Activated T-cell treated with anti-CD3 and anti-CD28 coated beads, Interleukin-2, amount 50 U/mL, for 24 hours (primary cell): ENCODE measurements around the gene RAB28.
A peak's percentile ranks its signal among the peaks of the same experiment; 100 is the strongest.

Experiments used
- DNase-seq: peaks from one replicate; pipeline ENCODE4 v3.0.0-alpha.2; 2020
- H3K27ac Mint-ChIP-seq: 2 replicates; pipeline ENCODE4 v1.8.0; 2020; ENCODE audit warnings: mild to moderate bottlenecking, mixed read lengths
- H3K27me3 Mint-ChIP-seq: 2 replicates; pipeline ENCODE4 v1.8.0; 2020; ENCODE audit warnings: mixed read lengths
- H3K36me3 Mint-ChIP-seq: 2 replicates; pipeline ENCODE4 v1.8.0; 2020; ENCODE audit warnings: low read depth, mixed read lengths
- H3K4me1 Mint-ChIP-seq: 2 replicates; pipeline ENCODE4 v1.8.0; 2020; ENCODE audit warnings: low read depth, mixed read lengths
- H3K4me3 Mint-ChIP-seq: 2 replicates; pipeline ENCODE4 v1.8.0; 2020; ENCODE audit warnings: mild to moderate bottlenecking, moderate library complexity, mixed read lengths
- H3K9me3 Mint-ChIP-seq: 2 replicates; pipeline ENCODE4 v1.8.0; 2020; ENCODE audit warnings: mixed read lengths

The RAB28 gene

DNA sequence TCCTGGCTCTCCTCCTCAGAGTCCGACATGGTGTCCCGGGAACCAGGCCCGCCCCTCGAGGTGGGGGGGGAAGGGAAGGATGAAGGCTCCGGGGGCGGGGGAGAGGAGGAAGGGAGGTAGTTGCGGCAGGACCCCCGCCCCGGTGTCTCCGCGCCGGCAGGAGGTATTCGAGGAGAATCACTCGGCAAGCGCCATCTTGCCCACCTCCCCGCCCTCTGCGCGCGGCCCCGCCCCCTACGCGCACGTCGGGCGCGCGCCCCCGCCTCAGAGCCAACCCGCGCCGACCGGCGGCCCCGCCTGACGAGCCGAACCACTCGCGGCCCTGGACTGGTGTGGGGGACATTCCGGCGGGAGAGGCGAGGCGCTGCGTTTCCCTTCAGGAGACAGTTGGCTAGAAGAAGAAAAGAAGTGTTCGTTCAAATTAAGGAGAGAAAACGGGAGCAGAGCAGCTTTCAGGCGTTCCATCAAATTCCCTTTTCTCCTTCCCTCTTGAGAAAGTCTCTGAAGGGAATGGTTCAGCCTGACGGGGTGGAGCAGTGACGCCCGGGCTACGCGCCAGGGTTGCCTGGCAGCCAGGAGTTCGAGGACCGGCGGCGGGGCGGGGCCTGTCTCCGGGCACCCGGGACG, at the start of gene RAB28:
Gene RAB28, minus strand, starts transcription at position 219 of the 627 bp plus-strand sequence.
- H3K9me3 Mint-ChIP-seq, result no peaks in the 10 kb centered on the region

DNA sequence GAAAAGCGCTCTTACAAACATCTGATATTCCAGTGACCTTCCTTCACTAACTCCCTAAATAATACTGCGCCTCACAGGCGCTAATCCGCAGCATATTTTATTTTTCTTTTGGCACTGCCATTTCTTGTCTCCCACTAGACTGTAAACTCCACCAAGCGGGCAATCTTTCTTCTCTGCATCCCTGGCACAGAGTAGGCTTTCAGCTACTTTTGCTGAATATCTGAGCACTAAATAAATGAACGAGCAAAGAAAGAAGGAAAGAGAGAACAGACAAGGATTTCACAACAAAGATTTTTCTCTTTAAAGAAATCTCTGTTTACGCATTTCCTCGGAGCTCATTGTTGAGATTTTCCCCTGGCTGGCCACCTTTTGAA, 47.5 kb upstream of the RAB28 start:
- no peaks in the 10 kb centered on the region for H3K36me3 Mint-ChIP-seq

More for the DNA sequence above, at the start of gene RAB28:
- peak within 1 kb of the TSS; percentile 100 for H3K27ac Mint-ChIP-seq
- peaks cover 32% of the 10 kb centered on the region for H3K4me1 Mint-ChIP-seq
- DNase-seq, result peak; percentile 96
- peaks cover 13% of the 10 kb centered on the region for H3K27me3 Mint-ChIP-seq
- H3K4me3 Mint-ChIP-seq, result peak within 1 kb of the TSS; percentile 93
- peaks cover 10% of the 10 kb centered on the region for H3K36me3 Mint-ChIP-seq

GRCh38 chr4:13530823-13531624, 46.9 kb upstream of the RAB28 start:
- H3K4me1 Mint-ChIP-seq, result peaks cover 37% of the 10 kb centered on the region
- peaks cover 98% of the 10 kb centered on the region for H3K27me3 Mint-ChIP-seq
- H3K9me3 Mint-ChIP-seq, result no peaks in the 10 kb centered on the region
- H3K36me3 Mint-ChIP-seq, result no peaks in the 10 kb centered on the region
- DNase-seq, result no peak
- no peak overlapping the region for H3K4me3 Mint-ChIP-seq
- no peak overlapping the region for H3K27ac Mint-ChIP-seq

More for the DNA sequence above, 47.5 kb upstream of the RAB28 start:
- Mint-ChIP-seq H3K4me1 (peaks cover 37% of the 10 kb centered on the region), H3K27me3 (peaks cover 98% of the 10 kb centered on the region), H3K4me3 (no peak overlapping the region), H3K9me3 (no peaks in the 10 kb centered on the region), H3K27ac (no peak overlapping the region)
- no peak for DNase-seq

DNA sequence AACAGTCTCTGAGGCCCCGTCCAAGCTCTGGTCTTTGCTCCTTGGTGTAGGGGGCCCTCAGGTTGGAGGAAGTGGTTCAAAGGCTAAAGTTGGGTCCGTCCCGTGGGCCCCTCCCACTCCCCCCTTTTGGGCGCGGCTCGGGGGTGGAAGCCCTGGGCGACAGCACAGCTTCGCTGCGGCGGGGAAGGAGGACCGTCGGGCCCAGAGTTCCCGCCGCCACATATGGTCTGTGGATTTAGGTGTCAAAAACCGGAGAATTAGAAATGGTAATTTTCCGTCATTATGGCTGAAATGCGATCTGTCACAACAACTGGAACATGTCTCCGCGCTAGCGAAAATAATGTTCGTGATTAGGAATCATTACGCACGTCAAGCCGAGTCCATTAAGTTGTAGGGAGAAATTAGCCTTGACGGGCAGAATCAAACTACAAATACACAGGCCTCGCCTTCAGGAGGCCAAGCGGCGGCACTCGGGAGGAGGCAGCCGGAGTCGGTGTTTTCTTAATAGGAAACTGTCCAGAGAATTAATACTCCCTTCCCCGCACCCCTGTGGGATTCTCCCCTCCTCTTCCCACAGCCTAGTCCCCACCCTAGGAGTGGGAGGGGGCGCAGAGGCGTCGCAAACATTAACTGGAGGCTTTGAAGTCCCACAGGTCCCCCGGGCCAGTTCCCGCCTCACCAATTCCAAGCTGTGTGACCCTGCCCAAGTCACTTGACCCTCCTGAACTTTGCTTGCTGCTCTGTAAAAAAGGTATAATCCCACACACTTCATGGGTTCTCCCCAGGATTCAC, 45.2 kb upstream of the RAB28 start:
- peaks cover 98% of the 10 kb centered on the region for H3K27me3 Mint-ChIP-seq
- H3K4me1 Mint-ChIP-seq, result peaks cover 37% of the 10 kb centered on the region
- no peak overlapping the region for H3K4me3 Mint-ChIP-seq
- H3K9me3 Mint-ChIP-seq, result no peaks in the 10 kb centered on the region
- DNase-seq, result no peak
- no peaks in the 10 kb centered on the region for H3K36me3 Mint-ChIP-seq
- H3K27ac Mint-ChIP-seq, result no peak overlapping the region

- no peak for DNase-seq
- Mint-ChIP-seq H3K4me1 (peaks cover 35% of the 10 kb centered on the region), H3K27ac (no peak overlapping the region), H3K36me3 (no peaks in the 10 kb centered on the region), H3K27me3 (peaks cover 98% of the 10 kb centered on the region), H3K9me3 (no peaks in the 10 kb centered on the region), H3K4me3 (peak overlapping the region; percentile 1)
These were observed 44.6 kb upstream of the RAB28 start for GRCh38 chr4:13528821-13529127.

- peaks cover 37% of the 10 kb centered on the region for H3K4me1 Mint-ChIP-seq
- H3K27me3 Mint-ChIP-seq, result peaks cover 97% of the 10 kb centered on the region
- no peaks in the 10 kb centered on the region for H3K9me3 Mint-ChIP-seq
- H3K27ac Mint-ChIP-seq, result no peak overlapping the region
- no peaks in the 10 kb centered on the region for H3K36me3 Mint-ChIP-seq
- DNase-seq, result no peak
- peak overlapping the region; percentile 1 for H3K4me3 Mint-ChIP-seq
These were observed 44.1 kb upstream of the RAB28 start for GRCh38 chr4:13527981-13528820.

DNA sequence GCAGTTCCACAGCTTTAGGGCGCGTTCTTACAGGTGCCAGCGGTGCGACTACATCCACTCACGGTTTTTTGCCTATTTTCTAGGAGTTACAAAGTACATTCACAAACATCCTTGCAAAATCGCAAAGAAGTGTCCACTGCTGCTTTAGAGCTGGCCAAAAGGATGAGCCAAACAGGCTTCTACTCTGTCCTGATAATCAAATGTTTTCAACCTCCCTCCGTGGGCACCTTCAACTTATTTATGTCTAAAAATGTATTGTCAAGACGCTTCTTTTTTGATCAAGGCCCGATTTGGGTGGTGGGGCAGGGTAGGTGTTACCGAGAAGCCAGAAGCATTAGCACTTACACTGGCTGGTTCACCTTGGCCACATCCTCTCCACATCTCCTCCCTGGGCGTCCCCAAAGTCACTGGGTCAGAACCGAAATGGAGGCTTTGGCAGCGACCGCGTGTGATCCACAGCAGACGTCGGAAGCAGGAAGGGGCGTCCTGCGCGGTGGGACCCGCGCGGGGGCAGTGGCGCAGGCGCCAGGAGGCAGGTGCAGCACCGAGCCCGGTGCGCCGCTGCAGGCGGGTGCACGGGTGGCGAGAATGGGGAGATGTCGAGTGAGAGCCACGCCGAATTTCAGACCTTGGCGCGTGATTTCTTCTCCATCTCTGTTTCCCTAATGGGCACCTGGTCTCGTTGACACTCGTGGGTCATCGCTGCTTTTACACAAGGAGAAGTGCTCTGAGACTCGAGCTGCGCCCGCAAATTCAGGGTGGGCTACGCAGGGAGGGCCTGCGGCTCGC, 43.2 kb upstream of the RAB28 start:
- DNase-seq, result no peak
- Mint-ChIP-seq H3K27ac (no peak overlapping the region), H3K36me3 (no peaks in the 10 kb centered on the region), H3K9me3 (no peaks in the 10 kb centered on the region), H3K4me3 (no peak overlapping the region), H3K4me1 (peaks cover 45% of the 10 kb centered on the region), H3K27me3 (peaks cover 97% of the 10 kb centered on the region)

- no peaks in the 10 kb centered on the region for H3K9me3 Mint-ChIP-seq
- peaks cover 47% of the 10 kb centered on the region for H3K4me1 Mint-ChIP-seq
- H3K27ac Mint-ChIP-seq, result no peak overlapping the region
- DNase-seq, result no peak
- H3K27me3 Mint-ChIP-seq, result peaks cover 99% of the 10 kb centered on the region
- H3K36me3 Mint-ChIP-seq, result no peaks in the 10 kb centered on the region
- no peak overlapping the region for H3K4me3 Mint-ChIP-seq
These were observed 42.5 kb upstream of the RAB28 start for GRCh38 chr4:13526658-13527057.

- Mint-ChIP-seq H3K27me3 (peaks cover 96% of the 10 kb centered on the region), H3K27ac (no peak overlapping the region), H3K4me3 (no peak overlapping the region), H3K36me3 (no peaks in the 10 kb centered on the region), H3K9me3 (no peaks in the 10 kb centered on the region), H3K4me1 (peaks cover 41% of the 10 kb centered on the region)
- DNase-seq, result no peak
These were observed 41.6 kb upstream of the RAB28 start for GRCh38 chr4:13525606-13526281.

GRCh38 chr4:13524504-13525243, 40.5 kb upstream of the RAB28 start:
- Mint-ChIP-seq H3K9me3 (no peaks in the 10 kb centered on the region), H3K27me3 (peaks cover 93% of the 10 kb centered on the region), H3K36me3 (no peaks in the 10 kb centered on the region), H3K4me3 (no peak overlapping the region), H3K4me1 (peaks cover 40% of the 10 kb centered on the region), H3K27ac (no peak overlapping the region)
- DNase-seq, result no peak

- Mint-ChIP-seq H3K27ac (no peak overlapping the region), H3K9me3 (no peaks in the 10 kb centered on the region), H3K4me1 (peaks cover 32% of the 10 kb centered on the region), H3K27me3 (peaks cover 90% of the 10 kb centered on the region), H3K4me3 (no peak overlapping the region), H3K36me3 (no peaks in the 10 kb centered on the region)
- no peak for DNase-seq
These were observed 39.7 kb upstream of the RAB28 start for GRCh38 chr4:13523591-13524503.

GRCh38 chr4:13523105-13523477, 39.0 kb upstream of the RAB28 start:
- Mint-ChIP-seq H3K36me3 (no peaks in the 10 kb centered on the region), H3K4me3 (no peak overlapping the region), H3K9me3 (no peaks in the 10 kb centered on the region), H3K27ac (no peak overlapping the region), H3K27me3 (peaks cover 84% of the 10 kb centered on the region), H3K4me1 (peaks cover 24% of the 10 kb centered on the region)
- peak; percentile 32 for DNase-seq
